LNCaP clone FGC (cell line): ENCODE measurements around the gene POU5F1.

Experiments used
- DNase-seq: peaks from one replicate; pipeline ENCODE4 v3.0.0-alpha.2; 2011; ENCODE audit warnings: low read depth
- H3K4me3 ChIP-seq: 2 replicates; pipeline ENCODE4 v1.5.1; 2011; ENCODE audit warnings: mild to moderate bottlenecking, low read depth, low read length, control low read depth
- TF ChIP-seq, protein P1 (sequence below): IDR thresholded peaks from 2 replicates; pipeline ENCODE4 v1.5.1; 2012; ENCODE audit warnings: mild to moderate bottlenecking; ENCODE audit not compliant: control insufficient read depth, insufficient read depth; ENCODE audit errors: extremely low read depth

POU5F1 gene

DNA sequence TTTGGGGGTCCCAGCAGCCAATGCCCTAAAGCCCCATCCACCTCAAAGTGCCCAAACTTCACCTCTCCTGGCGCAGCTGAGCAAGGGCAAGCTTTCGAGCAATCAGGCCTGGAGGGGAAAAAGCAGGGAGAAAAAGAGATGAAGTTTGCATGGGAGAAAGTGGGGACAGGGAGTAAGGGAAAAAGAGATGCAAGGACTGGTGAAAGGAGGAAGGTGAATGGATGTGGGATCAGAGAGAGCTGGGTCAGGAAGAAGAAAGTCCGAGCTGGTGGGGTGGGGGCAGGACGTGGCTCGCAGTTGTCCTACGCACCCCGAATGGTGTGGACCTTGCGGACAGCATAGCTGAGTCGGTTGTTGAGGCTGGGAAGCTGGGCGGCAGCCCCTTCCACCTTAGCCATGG, 25.1 kb downstream of the POU5F1 start:
- no peak overlapping the region for H3K4me3 ChIP-seq
- TF ChIP-seq, protein P1, sequence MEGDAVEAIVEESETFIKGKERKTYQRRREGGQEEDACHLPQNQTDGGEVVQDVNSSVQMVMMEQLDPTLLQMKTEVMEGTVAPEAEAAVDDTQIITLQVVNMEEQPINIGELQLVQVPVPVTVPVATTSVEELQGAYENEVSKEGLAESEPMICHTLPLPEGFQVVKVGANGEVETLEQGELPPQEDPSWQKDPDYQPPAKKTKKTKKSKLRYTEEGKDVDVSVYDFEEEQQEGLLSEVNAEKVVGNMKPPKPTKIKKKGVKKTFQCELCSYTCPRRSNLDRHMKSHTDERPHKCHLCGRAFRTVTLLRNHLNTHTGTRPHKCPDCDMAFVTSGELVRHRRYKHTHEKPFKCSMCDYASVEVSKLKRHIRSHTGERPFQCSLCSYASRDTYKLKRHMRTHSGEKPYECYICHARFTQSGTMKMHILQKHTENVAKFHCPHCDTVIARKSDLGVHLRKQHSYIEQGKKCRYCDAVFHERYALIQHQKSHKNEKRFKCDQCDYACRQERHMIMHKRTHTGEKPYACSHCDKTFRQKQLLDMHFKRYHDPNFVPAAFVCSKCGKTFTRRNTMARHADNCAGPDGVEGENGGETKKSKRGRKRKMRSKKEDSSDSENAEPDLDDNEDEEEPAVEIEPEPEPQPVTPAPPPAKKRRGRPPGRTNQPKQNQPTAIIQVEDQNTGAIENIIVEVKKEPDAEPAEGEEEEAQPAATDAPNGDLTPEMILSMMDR: no peak
- DNase-seq: no peak

DNA sequence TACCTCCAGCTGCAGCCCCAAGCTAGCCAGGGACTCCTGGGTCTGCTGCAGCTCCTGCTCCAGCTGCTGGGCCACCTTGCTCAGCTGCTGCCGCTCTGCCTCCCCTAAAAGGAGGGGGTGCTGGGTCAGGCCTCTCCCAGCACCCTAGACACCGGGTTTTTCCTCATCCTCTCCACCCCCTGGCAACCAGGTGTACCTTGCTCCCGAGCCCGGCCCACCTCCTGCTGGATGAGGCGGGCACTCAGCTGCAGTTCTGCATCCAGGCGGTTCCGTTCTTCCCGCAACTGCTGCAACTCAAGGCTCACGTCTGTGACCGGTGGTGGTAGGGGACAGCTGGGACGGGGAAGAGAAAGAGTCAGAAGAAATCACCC, 25.5 kb downstream of the POU5F1 start:
- no peak for DNase-seq
- H3K4me3 ChIP-seq: no peak overlapping the region
- TF ChIP-seq, protein P1: no peak

DNA sequence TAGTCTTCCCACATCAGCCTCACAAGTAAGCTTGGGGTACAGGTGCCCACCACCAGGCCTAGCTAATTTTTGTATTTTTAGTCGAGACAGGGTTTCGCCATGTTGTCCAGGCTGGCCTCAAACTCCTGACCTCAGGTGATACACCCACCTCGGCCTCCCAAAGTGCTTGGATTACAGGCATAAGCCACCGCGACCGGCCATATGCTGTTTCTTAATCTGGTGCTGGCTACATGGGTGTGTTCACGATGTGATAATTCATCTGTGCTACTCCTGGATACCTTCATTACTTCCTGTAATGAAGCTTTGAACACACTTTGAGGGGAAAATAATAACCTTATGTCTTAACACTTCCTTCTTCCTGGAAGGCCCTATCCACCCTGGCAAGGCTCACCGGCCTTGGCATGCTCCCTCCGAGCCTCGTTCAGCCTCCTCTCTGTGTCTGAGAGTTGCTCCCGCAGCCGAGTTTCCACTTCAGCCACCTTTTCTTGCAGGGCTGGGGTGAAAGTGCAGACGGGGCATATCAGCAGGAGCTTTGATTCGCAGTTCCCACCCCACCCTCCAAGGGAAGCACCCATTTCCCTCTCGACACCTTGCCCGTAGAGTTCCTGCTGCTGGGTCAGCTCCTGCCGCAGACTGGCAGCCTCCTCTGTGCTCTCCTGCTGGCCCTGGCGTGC, 26.0 kb downstream of the POU5F1 start:
- DNase-seq: no peak
- TF ChIP-seq, protein P1: no peak
- no peak overlapping the region for H3K4me3 ChIP-seq

GRCh38 chr6:31143148-31143547, 27.3 kb downstream of the POU5F1 start:
- no peak for DNase-seq
- H3K4me3 ChIP-seq: no peak overlapping the region
- TF ChIP-seq, protein P1: no peak

DNA sequence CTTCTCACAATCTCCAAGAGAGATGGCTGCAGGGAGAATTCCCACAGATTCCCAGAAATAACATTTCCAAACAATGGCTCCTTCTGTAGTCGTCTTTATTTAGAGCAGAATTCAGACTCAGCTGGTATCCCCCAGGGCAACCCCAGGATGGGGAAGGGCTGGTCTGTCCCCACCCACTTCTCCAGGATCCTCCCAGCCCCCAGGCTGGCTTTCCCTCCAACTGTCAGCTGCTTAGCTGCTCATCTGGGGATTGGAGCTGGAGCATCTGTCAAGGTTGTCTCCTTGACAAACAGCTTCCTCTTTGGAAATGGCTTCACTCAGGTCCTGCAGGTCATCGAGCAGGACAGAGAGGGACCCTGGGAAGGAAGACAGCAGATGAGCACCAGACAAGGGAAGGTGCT, 28.1 kb downstream of the POU5F1 start:
- DNase-seq: no peak
- H3K4me3 ChIP-seq: no peak overlapping the region
- TF ChIP-seq, protein P1: no peak

DNA sequence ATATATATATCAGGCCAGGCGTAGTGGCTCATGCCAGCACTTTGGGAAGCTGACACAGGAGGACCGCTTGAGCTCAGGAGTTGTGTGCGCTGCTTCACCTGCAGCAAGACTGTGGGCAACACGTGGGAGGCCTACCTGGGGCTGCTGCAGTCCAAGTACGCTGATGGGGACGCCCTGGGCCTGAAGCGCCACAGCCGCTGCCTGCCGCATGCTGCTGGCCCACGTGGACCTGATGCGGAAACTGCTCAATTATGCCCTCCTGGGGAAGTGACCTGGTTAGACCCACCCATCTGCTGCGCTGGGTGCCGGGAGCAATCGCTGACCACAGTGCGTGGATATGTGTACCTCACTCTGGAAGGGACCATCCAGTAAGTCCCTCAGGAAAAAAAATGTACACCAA, 29.8 kb downstream of the POU5F1 start:
- TF ChIP-seq, protein P1: no peak
- H3K4me3 ChIP-seq: no peak overlapping the region
- DNase-seq: no peak

DNA sequence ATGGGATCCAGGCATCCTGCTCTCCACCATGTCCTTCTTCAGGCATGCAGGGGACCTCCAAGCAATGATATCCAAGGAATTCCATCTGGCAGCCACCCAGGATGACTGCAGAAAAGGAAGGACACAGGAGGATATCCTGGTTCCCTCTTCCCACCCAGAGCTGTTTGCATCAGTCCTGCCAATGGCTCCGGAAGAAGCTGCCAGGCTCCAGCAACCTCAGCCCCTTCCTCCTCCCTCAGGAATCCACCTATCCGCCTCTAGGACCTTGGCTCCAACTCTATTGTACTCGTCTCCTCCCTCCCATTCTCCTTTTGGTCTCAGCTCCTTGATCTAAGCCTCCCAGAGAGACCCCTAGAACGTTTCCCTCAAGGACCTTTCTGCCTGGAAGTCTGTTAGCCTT, 30.9 kb downstream of the POU5F1 start:
- no peak for DNase-seq
- TF ChIP-seq, protein P1: no peak
- H3K4me3 ChIP-seq: no peak overlapping the region
